Choroid plexus epithelial cell (primary cell): ENCODE results near the gene SHC2.
"Not testable (repeated sequence)": the region's sequence is repeated elsewhere in the genome, so short reads cannot be mapped to it uniquely, and the experiment has no call there.

ENCODE experiments used
- DNase-seq: peaks from one replicate; pipeline ENCODE4 v3.0.0-alpha.2; 2010; ENCODE audit warnings: low read depth
- H3K4me3 ChIP-seq: 2 replicates; pipeline ENCODE4 v1.5.1; 2011; ENCODE audit warnings: low read depth, mild to moderate bottlenecking, control low read depth, low read length, moderate library complexity
- TF ChIP-seq, protein P1 (sequence below): conservative IDR thresholded peaks from 2 replicates; pipeline ENCODE4 v1.5.1; 2011; ENCODE audit warnings: low read depth, mild to moderate bottlenecking, control low read depth, inconsistent platforms, low read length, moderate library complexity

Gene SHC2

DNA sequence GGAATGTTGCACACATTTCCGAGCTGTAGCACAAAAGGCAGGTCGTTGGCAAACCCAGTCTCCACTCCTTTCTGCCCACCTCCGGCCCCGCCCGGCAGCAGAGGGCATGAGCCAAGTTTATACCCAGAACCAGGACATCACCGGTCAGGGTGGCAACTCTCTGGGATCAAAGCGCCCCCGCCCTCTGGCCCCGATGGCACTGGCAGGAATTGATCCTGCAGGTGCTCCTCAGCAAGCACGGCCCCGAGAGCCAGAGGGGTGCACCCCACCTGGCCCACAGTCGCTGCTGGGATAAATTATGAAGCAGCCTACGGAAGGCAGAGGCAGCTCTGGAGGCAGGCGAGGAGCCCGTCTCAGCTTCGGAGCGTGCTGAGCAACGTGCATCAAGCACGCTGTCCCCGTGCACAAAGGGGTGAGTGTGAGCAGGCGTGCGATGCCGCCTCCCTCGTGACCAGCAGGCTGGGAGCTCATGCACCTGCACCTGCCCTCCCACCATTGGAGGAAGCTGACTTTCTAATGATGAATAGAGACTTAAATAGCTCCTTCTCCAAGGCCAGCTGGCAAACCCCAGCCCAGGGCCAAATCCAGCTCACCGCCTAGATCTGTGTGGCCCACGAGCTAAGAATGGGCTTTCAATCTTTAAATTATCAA lies 25.7 kb downstream of the SHC2 start:
- no peak for DNase-seq
- no peak overlapping the region for H3K4me3 ChIP-seq
- TF ChIP-seq, protein P1, sequence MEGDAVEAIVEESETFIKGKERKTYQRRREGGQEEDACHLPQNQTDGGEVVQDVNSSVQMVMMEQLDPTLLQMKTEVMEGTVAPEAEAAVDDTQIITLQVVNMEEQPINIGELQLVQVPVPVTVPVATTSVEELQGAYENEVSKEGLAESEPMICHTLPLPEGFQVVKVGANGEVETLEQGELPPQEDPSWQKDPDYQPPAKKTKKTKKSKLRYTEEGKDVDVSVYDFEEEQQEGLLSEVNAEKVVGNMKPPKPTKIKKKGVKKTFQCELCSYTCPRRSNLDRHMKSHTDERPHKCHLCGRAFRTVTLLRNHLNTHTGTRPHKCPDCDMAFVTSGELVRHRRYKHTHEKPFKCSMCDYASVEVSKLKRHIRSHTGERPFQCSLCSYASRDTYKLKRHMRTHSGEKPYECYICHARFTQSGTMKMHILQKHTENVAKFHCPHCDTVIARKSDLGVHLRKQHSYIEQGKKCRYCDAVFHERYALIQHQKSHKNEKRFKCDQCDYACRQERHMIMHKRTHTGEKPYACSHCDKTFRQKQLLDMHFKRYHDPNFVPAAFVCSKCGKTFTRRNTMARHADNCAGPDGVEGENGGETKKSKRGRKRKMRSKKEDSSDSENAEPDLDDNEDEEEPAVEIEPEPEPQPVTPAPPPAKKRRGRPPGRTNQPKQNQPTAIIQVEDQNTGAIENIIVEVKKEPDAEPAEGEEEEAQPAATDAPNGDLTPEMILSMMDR = no peak

DNA sequence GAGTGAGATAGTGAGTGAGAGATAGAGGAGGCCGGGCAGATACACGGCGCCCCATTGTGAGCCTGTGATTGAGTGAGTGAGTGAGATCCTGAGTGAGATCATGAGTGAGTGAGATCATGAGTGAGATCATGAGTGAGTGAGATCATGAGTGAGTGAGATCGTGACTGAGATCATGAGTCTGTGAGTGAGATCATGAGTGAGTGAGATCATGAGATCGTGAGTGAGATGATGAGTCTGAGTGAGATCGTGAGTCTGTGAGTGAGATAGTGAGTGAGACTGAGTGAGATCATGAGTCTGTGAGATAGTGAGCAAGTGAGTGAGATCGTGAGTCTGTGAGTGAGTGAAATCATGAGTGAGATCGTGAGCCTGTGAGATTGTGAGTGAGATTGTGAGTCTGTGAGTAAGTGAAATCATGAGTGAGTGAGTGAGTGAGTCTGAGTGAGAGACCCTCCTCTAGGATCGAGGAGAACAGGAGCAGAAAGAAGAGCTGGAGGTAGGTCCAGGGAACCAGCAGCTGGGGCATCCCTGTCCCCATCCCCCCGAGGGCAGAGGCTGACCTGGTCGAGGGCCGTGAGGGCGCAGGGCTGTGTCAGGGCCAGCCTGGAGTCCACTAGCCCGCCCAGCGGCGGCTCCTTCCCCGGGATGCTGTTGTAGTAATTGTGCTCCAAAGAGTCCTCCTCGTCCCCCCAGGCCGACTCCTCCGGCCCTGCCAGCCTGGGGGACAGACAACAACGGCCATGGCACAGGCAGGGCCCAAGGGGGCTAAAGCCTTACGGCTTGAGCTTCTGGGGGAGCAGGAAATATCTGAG lies 26.5 kb downstream of the SHC2 start:
- TF ChIP-seq, protein P1 = no peak

DNA sequence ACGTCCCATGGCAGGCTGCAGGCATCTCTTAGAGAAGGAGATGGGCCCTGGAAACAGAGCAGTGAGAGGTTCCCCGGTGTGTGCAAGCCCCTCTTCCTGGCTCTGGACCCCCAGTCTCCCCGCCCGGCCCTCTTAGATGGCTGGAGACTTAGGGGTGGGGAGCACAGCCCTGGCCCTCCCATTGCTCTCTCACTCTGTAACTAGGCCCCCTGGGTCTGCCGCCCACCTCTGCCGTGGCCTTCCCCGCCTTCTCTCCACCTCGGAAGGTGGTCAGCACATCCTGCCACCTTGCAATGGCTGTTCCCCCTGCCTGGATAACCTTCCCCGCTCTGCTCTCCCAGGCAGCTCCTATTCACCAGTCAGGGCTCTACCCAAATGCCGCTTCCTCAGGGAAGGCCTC lies 30.1 kb downstream of the SHC2 start:
- no peak overlapping the region for H3K4me3 ChIP-seq
- TF ChIP-seq, protein P1 = no peak
- DNase-seq = no peak

More for the DNA sequence above, 26.5 kb downstream of the SHC2 start:
- no peak for DNase-seq
- H3K4me3 ChIP-seq = no peak overlapping the region

DNA sequence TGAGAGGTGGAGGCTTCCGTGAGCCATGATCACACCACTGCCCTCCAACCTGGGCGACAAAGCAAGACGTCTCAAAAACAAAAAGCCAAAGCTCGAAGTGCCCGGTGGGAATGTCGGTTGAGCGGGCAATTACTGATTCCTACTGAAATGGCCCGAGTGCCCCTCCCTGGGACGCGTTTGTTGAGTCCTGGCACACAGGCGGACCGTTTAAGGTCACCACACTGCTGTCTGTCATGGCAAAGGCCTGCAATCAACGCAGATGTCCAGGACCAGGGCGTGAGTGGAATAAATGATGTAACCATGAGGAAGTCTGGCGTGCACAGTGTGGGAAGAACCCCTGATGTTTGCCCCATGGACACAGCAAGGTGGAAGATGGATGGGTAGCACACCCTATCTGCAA lies 32.7 kb downstream of the SHC2 start:
- DNase-seq = no peak
- no peak overlapping the region for H3K4me3 ChIP-seq
- TF ChIP-seq, protein P1 = no peak

DNA sequence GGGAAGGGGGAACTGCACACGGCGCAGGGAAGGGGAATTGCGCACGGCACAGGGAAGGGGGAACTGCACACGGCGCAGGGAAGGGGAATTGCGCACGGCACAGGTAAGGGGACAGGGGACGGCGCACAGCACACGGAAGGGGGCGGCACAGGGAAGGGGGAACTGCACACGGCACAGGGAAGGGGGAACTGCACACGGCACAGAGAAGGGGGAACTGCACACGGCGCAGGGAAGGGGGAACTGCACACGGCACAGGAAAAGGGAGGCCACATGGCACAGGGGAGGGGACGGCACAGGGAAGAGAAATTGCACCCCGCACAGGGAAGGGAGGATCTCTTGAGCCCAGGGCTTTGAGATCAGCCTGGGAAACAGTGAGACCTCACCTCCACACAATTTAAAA lies 33.2 kb downstream of the SHC2 start:
- H3K4me3 ChIP-seq, DNase-seq: not testable (repeated sequence)

DNA sequence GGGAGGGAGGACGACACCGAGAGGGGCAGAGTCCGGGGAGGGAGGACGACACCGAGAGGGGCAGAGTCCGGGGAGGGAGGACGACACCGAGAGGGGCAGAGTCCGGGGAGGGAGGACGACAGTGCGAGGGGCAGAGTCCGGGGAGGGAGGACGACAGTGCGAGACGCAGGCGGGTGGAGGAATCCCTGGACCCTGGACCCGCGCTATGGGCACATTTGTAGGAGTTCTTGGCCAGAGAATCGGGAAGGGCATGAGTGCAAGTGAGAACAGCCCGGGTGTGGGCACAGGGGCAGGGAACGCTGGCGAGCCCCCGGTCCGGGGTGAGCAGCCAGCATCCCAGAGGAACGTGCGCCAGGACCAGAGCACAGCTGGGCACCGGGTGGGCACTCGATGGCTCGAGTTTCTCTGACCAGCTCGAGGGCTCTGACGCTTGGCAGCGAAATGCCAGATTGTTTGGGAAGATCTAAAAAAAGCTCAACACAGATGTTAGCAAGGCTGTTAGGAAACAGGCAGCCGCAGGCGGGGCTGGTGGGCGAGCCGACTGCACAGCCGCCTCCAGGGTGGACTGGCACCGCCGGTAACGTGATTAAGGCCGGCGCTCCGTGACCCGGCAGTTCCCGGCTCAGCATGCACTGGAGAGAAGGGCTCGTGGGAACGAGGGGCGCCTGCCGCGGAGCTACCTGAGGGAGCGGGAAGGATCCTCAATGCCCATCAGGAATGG lies 33.9 kb downstream of the SHC2 start:
- TF ChIP-seq, protein P1 = no peak
- H3K4me3 ChIP-seq = no peak overlapping the region
- DNase-seq = no peak

DNA sequence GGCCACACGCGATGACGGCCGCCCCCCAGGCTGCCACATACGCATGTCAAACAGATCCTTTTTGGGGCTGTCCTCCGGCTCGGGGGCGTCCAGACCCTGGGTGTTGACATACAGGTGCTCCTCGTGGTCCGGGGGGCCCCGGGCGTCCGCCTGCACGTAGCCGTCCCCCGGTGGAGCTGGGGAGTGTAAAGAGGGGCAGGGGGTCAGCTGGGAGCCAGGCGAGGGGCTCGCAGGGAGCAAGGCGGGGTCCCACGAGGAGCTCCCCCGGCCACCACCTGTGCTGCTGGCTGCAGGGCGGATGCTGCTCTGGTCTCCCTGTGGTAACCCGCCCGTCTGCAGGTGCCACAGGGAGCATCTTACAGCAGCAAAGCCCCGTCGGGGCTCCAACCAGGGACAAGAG lies 35.8 kb downstream of the SHC2 start:
- DNase-seq = no peak
- TF ChIP-seq, protein P1 = no peak
- no peak overlapping the region for H3K4me3 ChIP-seq
